ENCODE data around the gene KRTAP5-8. TPM values are rescaled to one million over a fixed set of nuclear protein-coding genes. Genes with fewer than 3 reads are reported as not detected.

Gene KRTAP5-8
- total and polyA plus RNA-seq, 7 donors: 0.29 TPM; not detected in 6

DNA sequence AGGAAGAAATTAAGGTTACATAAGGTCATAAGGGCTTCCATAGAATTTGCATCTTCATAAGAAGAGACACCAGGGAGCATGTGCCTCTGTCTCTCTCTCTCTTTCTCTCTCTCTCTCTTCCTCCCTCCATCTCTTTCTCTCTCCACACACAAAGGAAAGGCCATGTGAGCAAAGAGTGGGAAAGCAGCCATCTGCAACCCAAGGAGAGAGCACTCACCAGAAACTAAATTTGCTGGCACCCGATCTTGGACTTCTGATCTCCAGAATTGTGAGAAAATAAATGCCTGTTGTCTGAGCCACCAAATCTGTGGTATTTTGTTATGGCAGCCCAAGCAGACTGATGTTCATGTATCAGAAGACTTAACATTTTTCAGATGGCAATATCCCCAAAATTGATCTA, 21.2 kb downstream of the KRTAP5-8 start:
- DNase-seq: no peak
- 90 to 94% methylated on average over 1 of the region's 1 CpG for WGBS, 2 donors
- no peaks in the 10 kb centered on the region for H3K9me3 ChIP-seq
- TF ChIP-seq, protein P1, sequence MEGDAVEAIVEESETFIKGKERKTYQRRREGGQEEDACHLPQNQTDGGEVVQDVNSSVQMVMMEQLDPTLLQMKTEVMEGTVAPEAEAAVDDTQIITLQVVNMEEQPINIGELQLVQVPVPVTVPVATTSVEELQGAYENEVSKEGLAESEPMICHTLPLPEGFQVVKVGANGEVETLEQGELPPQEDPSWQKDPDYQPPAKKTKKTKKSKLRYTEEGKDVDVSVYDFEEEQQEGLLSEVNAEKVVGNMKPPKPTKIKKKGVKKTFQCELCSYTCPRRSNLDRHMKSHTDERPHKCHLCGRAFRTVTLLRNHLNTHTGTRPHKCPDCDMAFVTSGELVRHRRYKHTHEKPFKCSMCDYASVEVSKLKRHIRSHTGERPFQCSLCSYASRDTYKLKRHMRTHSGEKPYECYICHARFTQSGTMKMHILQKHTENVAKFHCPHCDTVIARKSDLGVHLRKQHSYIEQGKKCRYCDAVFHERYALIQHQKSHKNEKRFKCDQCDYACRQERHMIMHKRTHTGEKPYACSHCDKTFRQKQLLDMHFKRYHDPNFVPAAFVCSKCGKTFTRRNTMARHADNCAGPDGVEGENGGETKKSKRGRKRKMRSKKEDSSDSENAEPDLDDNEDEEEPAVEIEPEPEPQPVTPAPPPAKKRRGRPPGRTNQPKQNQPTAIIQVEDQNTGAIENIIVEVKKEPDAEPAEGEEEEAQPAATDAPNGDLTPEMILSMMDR (IDR thresholded peaks at IDR 0.05): no peak
- intact Hi-C loops (cut with DNase I): no loop called here
- H3K4me3 ChIP-seq: no peak overlapping the region
- peaks cover 0 to 10% (median 7%) of the 10 kb centered on the region in 3 donors for H3K27me3 ChIP-seq
- H3K27ac ChIP-seq: no peak overlapping the region
- no peaks in the 10 kb centered on the region for H3K36me3 ChIP-seq
- H3K4me1 ChIP-seq: no peaks in the 10 kb centered on the region

DNA sequence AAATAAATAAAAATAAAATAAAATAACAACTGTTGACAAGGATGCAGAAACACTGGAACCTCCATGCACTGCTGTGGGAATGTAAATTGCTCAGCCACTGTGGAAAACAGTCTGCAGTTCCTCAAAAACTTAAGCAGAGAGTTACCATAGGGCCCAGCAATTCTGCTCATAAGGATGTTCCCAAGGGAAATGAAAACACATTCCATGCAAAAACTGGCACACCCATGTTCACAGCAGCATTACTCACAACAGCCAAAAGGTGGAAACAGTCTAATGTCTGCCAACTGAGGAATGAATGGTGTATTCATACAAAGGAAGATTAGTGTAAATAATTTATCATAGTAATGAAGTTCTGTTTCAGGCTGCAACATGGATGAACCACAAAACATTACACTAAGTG, 24.3 kb downstream of the KRTAP5-8 start:
- TF ChIP-seq POLR2A (IDR thresholded peaks at IDR 0.05): no peak
- TF ChIP-seq POLR2AphosphoS5 (IDR thresholded peaks at IDR 0.05): no peak
- TF ChIP-seq, protein P1 (IDR thresholded peaks at IDR 0.05): no peak
- TF ChIP-seq EP300 (IDR thresholded peaks at IDR 0.05): no peak
- H3K27ac ChIP-seq: no peak overlapping the region
- H3K4me1 ChIP-seq: no peaks in the 10 kb centered on the region
- H3K4me3 ChIP-seq: no peak overlapping the region
- peaks cover 0 to 15% (median 11%) of the 10 kb centered on the region in 3 donors for H3K27me3 ChIP-seq
- intact Hi-C loops (cut with DNase I): no loop called here
- no peaks in the 10 kb centered on the region for H3K36me3 ChIP-seq
- no peak for DNase-seq
- no peaks in the 10 kb centered on the region for H3K9me3 ChIP-seq

DNA sequence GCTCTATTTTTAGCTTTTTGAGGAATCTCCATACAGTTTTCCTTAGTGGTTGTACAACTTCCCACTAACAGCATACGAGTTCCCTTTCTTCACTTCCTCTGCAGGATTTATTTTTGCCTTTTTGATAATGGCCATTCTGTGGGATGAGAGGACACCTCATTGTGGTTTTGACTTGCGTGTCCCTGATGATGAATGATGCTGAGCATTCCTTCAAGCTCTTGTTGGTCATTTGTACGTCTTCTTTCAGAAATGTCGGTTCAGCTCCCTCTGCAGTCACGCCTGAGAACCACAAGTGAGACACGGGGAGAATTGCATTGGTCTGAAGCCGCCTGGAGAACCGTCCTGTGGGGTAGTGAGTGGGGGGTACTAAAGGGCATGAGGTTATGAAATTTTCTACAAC, 25.6 kb downstream of the KRTAP5-8 start:
- DNase-seq: no peak
- no peak overlapping the region for H3K4me3 ChIP-seq
- H3K27ac ChIP-seq: no peak overlapping the region
- H3K4me1 ChIP-seq: peaks cover 0 to under 1% (median 0%) of the 10 kb centered on the region in 4 donors
- no peaks in the 10 kb centered on the region for H3K36me3 ChIP-seq
- no peaks in the 10 kb centered on the region for H3K9me3 ChIP-seq
- H3K27me3 ChIP-seq: peaks cover 0 to 15% (median 11%) of the 10 kb centered on the region in 3 donors
- intact Hi-C loops (cut with DNase I): no loop called here
- 21 to 28% methylated on average over 8 of the region's 8 CpGs for WGBS, 2 donors
- TF ChIP-seq, protein P1 (IDR thresholded peaks at IDR 0.05): no peak
- TF ChIP-seq POLR2AphosphoS5 (IDR thresholded peaks at IDR 0.05) (no peak), EP300 (IDR thresholded peaks at IDR 0.05) (no peak), POLR2A (IDR thresholded peaks at IDR 0.05) (no peak)

DNA sequence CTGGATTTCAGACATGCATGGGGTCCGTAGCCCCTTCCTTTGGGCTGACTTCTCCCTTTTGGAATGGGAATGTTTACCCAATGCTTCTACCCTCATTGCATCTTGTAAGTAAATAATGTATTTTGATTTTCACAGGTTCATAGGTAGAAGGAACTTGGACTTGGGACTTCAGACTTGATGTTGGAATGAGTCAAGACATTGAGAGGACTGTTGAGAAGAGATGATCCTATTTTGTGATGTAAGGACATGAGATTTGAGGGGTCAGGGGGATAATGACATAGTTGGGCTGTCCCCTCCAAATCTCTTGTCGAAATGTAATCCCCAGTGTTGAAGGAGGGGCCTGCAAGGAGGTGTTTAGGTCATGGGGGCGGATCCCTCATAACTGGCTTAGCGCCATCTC, 26.6 kb downstream of the KRTAP5-8 start:
- Histone ChIP-seq H3K4me1 (peaks cover 0 to 8% (median 3%) of the 10 kb centered on the region in 4 donors), H3K27me3 (peaks cover 0 to 15% (median 11%) of the 10 kb centered on the region in 3 donors), H3K9me3 (no peaks in the 10 kb centered on the region), H3K27ac (no peak overlapping the region), H3K4me3 (no peak overlapping the region), H3K36me3 (no peaks in the 10 kb centered on the region)
- 83 to 88% methylated on average over 4 of the region's 4 CpGs for WGBS, 2 donors
- TF ChIP-seq POLR2A (IDR thresholded peaks at IDR 0.05): no peak
- TF ChIP-seq, protein P1 (IDR thresholded peaks at IDR 0.05): no peak
- no peak for TF ChIP-seq EP300 (IDR thresholded peaks at IDR 0.05)
- TF ChIP-seq POLR2AphosphoS5 (IDR thresholded peaks at IDR 0.05): no peak
- no peak for DNase-seq
- intact Hi-C loops (cut with DNase I): no loop called here

DNA sequence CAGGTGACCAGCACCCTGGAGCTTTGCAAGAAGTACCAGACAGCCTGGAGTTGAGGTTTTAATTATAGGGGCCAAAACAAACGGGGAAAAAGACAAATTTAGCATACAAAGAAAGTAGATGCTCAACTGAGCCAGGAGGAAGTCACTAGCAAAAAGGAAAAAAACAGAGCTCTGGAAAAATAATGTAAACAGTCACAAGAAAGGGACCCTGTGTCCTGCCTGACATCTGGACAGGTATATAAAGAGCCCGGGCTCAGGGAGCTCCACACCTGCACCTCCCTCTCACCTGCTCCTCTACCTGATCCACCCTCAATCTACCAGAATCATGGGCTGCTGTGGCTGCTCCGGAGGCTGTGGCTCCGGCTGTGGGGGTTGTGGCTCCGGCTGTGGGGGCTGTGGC, 27.4 kb downstream of the KRTAP5-8 start, which contains the start of gene KRTAP5-10:
KRTAP5-10 (plus strand) TSS at position 301 of the 400 bp plus-strand sequence; CDS start at position 326, 25 bp downstream.
- intact Hi-C loops (cut with DNase I): no loop called here
- no peak within 1 kb of the TSS for H3K4me3 ChIP-seq
- peaks cover 0 to 8% (median 3%) of the 10 kb centered on the region in 4 donors for H3K4me1 ChIP-seq
- H3K27me3 ChIP-seq: peaks cover 0 to 15% (median 11%) of the 10 kb centered on the region in 3 donors
- no peaks in the 10 kb centered on the region for H3K9me3 ChIP-seq
- no peak for DNase-seq
- TF ChIP-seq POLR2AphosphoS5 (IDR thresholded peaks at IDR 0.05) (no peak), EP300 (IDR thresholded peaks at IDR 0.05) (no peak), POLR2A (IDR thresholded peaks at IDR 0.05) (no peak)
- TF ChIP-seq, protein P1 (IDR thresholded peaks at IDR 0.05): no peak
- 46 to 54% methylated on average over 5 of the region's 5 CpGs for WGBS, 2 donors
- no peak within 1 kb of the TSS for H3K27ac ChIP-seq
- no peaks in the 10 kb centered on the region for H3K36me3 ChIP-seq
